HL-60/S4 treated with retinoic acid at 250 ng/mL for 4 days and 3 days (cell line): ENCODE data around the gene STAT5B.

Source experiments
- in situ Hi-C: fragments of 300-500 bp; cut with MboI; formaldehyde crosslinking; loops from 2 replicates; pipeline ENCODE4 v1.7.0; 2022; ENCODE audit warnings: low sequenced_read_pairs

STAT5B gene

DNA sequence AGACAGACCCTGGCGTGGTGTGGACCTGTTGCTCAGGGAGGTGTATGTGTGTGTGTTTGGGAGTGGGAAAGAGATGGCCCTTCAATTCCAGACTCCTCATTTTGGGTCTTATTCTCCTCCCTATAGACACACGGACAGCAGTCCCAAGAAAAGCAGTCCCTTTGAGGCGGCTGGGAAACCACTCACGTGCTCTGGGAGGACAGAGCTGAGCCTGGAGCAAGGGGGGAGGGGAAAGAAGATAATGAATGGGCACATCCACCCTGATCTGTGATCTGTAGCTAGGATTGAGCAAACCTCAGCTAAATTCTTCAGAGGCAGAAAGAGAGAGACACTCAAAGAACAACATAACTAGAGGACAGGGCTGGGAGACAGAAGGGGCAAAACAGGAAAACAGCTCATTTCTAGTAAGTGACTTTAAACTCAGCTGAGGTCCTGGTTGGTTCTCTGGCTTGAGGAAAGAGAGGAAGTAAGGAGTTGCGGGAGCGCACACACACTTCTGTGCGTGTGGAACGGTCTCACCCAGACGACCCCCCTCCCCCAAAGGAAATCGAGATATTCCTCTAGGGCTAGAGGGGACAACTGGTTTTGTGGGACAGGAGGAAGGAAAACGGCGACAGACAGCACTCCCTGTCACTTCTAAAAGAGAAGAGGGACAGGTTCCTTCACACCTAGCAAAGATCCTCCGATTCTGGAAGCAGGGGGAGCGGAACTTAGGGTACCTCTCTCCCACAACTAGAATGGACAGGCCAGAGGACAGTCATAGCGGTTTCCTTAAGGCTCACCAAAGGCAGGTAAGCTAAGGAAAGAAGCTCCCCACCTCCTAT, 122.1 kb downstream of the STAT5B start:
- in situ Hi-C loops: no loop called here
